Stimulated activated naive CD8-positive, alpha-beta T cell treated with anti-CD3 and anti-CD28 coated beads, Interleukin-15, Interleukin-2, amounts not matched to agents 100 U/mL and 50 U/mL, for 24 hours (primary cell): ENCODE measurements around the gene B9D1.
"Not testable (repeated sequence)": the region's sequence is repeated elsewhere in the genome, so short reads cannot be mapped to it uniquely, and the experiment has no call there.

Experiments used
- ATAC-seq: fragments of 150-1000 bp; cut with Tn5 transposase; one replicate; pipeline ENCODE4 v1.10.0; 2021
- DNase-seq: peaks from one replicate; pipeline ENCODE4 v3.0.0; 2021

Gene B9D1

GRCh38 chr17:19357761-19358160 lies 4.8 kb downstream of the B9D1 start:
- DNase-seq (no peak), ATAC-seq (no peak)

- no peak for DNase-seq
- no peak for ATAC-seq
Observed at GRCh38 chr17:19357351-19357750, 5.2 kb downstream of the B9D1 start.

- DNase-seq, result no peak
- no peak for ATAC-seq
Observed at GRCh38 chr17:19354748-19355147, 7.8 kb downstream of the B9D1 start.

- not testable (repeated sequence) for ATAC-seq, DNase-seq
Observed at GRCh38 chr17:19353401-19353800, 9.1 kb downstream of the B9D1 start.

GRCh38 chr17:19348806-19349205 lies 13.7 kb downstream of the B9D1 start:
- DNase-seq (no peak), ATAC-seq (no peak)

- no peak for DNase-seq
- no peak for ATAC-seq
Observed at GRCh38 chr17:19348081-19348650, 14.4 kb downstream of the B9D1 start.

- DNase-seq (no peak), ATAC-seq (no peak)
Observed at GRCh38 chr17:19347323-19348080, 15.0 kb downstream of the B9D1 start.

- no peak for ATAC-seq
- no peak for DNase-seq
Observed at GRCh38 chr17:19346351-19347255, 15.9 kb downstream of the B9D1 start.

- DNase-seq (no peak), ATAC-seq (no peak)
Observed at GRCh38 chr17:19345486-19346350, 16.8 kb downstream of the B9D1 start.

GRCh38 chr17:19345067-19345460 lies 17.5 kb downstream of the B9D1 start:
- no peak for ATAC-seq
- DNase-seq, result no peak

GRCh38 chr17:19344311-19345066 lies 18.0 kb downstream of the B9D1 start:
- DNase-seq (no peak), ATAC-seq (no peak)

- no peak for DNase-seq
- no peak for ATAC-seq
Observed at GRCh38 chr17:19343671-19344151, 18.8 kb downstream of the B9D1 start.

GRCh38 chr17:19343256-19343630 lies 19.3 kb downstream of the B9D1 start:
- ATAC-seq (no peak), DNase-seq (no peak)

- no peak for ATAC-seq
Observed at GRCh38 chr17:19342611-19343255, 19.8 kb downstream of the B9D1 start.

GRCh38 chr17:19341641-19342610 lies 20.6 kb downstream of the B9D1 start:
- DNase-seq (no peak), ATAC-seq (no peak)

More at GRCh38 chr17:19342611-19343255, 19.8 kb downstream of the B9D1 start:
- DNase-seq, result no peak

- ATAC-seq (no peak), DNase-seq (no peak)
Observed at GRCh38 chr17:19341211-19341631, 21.3 kb downstream of the B9D1 start.

GRCh38 chr17:19339341-19339815 lies 23.1 kb downstream of the B9D1 start:
- ATAC-seq (no peak), DNase-seq (no peak)

GRCh38 chr17:19338031-19338990 lies 24.2 kb downstream of the B9D1 start:
- peak; percentile 70 for DNase-seq
- peak; percentile 71 for ATAC-seq
